Skin of body (tissue), 2 donors: ENCODE results near the gene DOCK2. TPM values are rescaled to one million over a fixed set of nuclear protein-coding genes. Genes with fewer than 3 reads are reported as not detected.

Experiments used
- DNase-seq: peaks from one replicate; lab custom pipeline; 2025; lab: John Stamatoyannopoulos, UW
- total RNA-seq: library from RNA; depleted of rRNA; stranded (reverse); fragments of >200 nt; gene quantifications from one replicate; pipeline ENCODE4 v1.2.3, GENCODE V29; 2014

DOCK2 gene
- total RNA-seq, 1 donor from 2014 or later = 20.6 TPM

- no peak for DNase-seq
These were observed 341.6 kb downstream of the DOCK2 start for GRCh38 chr5:169978714-169979113.

GRCh38 chr5:169979871-169980270 lies 342.8 kb downstream of the DOCK2 start:
- no peak for DNase-seq

- DNase-seq = peak; percentile 73
These were observed 343.5 kb downstream of the DOCK2 start, which contains the start of gene INSYN2B for GRCh38 chr5:169980418-169981053. INSYN2B (minus strand) TSS chr5:169980495; CDS start chr5:169883898, 96,597 bp downstream.

- no peak for DNase-seq
These were observed 351.1 kb downstream of the DOCK2 start for GRCh38 chr5:169988206-169988605.

DNA sequence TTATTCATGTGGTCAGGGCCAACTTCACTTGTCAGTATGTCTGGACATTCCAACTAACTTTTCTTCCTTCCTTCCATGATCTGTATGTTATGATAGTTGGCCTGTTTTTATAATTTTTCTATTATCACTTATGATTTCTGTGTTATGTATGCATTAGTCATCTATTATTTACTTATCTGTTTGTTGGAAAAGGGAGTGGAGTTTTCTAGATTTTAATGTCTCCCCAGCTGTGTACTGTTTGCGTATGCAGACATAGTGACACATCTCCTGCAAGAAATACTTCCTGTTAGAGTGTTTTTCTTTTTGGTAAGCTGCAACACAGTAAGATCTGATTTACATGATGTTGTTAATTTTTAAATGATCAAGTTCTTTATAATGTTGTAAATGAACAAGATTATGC lies 351.9 kb downstream of the DOCK2 start:
- DNase-seq = no peak

DNA sequence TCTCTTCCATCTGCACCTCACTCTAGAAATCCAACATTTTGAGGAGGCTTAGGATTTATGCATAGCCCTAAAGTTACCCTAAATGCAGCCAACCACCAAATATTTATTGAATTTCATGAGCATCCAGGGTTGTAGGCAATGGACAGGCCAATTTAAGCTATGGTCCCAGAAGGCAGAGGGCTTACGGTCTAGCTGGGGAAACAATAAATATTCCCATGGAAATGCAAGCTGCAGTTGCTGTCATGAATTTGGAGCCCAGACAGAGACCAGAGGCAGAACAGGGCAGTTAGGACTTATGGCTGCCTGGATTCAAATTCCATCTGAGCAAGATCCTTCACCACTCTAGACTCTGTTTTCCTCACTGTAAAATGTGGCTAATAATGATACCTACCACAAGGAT lies 352.3 kb downstream of the DOCK2 start:
- no peak for DNase-seq

DNA sequence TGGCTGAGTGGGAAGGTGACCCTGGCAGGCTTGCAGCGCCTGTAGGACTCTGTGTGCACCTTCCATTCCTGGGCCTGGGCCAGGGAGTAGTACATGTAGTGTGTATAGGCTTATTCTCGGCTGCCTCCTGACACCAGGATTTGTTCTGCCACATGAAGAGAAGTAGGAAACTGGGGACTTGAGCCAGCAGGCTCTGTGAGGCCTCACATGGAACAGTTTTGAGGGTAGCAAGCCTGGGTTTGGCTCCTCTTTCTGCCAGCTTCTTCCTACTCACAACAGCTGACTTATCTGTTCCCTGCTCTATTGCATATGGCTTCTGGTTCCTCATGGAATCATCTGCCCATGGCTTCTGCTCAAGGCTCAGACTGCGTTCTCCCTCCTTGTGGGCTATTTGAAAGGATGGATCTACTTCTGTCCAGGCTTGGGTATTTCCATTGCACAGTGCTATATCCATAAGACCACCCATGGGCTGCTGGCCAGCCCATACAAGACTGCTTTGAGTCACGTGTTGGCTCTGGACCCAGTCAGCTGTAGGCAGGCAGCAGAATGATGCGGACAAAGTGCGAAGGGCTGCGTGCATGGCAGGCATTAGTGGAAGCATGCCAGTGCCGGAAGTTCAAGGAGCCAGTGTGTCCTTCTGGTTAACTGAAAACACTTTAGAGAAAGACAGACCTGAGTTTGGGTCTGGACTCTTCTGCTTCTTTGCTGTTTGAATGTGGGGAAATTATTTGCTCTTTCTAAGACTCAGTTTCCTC lies 354.2 kb downstream of the DOCK2 start:
- DNase-seq = no peak

GRCh38 chr5:169992789-169993484 lies 355.9 kb downstream of the DOCK2 start:
- DNase-seq = no peak

DNA sequence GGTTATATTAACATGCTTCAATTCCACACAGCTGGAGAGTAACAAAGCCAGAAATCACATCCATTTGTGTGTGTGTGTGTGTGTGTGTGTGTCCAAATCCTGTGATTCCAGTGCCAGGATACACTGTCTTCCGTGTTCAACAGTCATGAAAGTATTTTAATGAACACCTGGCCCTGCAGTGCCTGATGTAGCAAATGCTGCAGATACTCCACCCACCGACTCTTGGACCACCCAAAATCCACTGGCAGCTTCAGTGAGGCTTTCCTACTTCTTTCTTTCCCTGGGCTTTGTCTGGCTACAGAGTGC lies 356.4 kb downstream of the DOCK2 start:
- no peak for DNase-seq

DNA sequence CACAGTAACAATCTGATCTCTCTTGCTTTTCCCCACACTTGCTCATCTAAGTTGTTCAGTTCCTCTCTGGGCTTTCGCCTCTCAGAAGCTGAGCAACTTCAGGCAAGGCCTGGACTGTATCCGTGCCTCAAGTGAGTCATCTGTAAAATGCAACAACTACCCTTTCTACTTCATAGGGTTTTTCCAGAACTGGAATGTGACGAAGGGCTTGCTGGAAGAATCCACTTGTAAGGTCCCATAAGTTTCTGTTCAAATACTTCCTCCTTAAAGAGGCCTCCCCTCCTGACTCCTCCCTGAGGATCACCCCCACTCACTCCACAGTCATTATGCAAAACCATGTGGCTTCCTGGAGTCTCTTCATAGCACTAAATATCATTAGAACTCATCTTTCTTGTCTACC lies 360.7 kb downstream of the DOCK2 start:
- no peak for DNase-seq

DNA sequence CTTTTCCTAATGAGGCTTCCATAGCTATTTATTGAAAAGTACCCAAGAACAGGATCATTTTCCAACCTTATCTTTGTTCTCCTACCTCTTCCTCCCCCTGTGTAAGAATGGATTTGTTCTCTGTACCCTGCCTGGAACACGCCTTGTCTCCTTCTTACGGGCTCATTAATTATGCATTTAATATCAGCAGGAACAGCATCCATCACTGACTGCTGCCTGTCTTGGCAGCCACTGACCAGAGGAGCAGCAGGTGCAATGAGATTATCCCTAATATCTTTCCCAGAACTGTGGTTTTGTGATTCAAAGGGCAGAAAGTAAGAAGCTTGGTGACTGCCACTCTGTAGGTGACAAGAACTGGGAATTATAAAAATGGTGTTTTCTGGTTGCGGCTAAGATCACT lies 362.5 kb downstream of the DOCK2 start:
- DNase-seq = no peak

DNA sequence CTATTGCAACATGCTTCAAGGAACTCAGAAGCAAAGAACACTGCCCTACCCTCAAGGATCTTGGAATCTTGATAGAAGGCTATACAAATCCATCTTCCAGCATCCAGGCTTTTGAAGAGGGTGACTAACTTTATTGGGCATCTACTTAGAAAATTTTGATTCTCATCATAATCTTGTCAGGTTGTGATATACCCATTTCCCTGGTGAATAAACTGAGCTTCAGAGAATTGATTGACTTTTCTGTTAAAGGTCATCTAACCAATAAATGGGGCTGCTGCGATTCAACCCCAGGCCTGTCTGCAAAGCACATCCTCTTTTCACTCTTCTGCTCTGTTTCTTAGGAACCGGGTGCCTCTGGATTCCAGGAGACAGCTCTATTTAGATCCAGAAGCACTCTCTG lies 363.1 kb downstream of the DOCK2 start:
- DNase-seq = no peak

- no peak for DNase-seq
These were observed 368.9 kb downstream of the DOCK2 start for GRCh38 chr5:170006021-170006420.

GRCh38 chr5:170008376-170008775 lies 371.3 kb downstream of the DOCK2 start:
- DNase-seq = no peak

GRCh38 chr5:170010595-170010994 lies 373.5 kb downstream of the DOCK2 start:
- DNase-seq = no peak

DNA sequence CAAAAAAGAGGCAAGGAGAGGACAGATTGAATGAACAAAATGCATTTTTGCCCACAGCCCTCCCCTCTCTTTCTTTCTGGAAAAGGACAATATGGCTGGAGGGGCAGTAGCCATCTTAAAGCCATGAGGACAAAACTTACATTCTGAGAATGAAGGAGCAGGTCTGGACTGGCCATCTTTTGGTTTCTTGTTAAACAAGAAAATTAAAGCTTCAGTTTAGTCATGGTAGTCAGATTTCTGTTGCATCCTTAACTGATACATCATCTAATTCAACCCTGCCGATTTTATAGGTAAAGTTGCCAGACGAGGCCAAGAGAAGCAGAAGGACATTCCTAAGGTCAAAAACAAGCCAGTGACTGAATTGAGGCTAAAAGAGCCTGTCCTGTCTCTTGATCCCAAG lies 374.7 kb downstream of the DOCK2 start:
- DNase-seq = no peak

DNA sequence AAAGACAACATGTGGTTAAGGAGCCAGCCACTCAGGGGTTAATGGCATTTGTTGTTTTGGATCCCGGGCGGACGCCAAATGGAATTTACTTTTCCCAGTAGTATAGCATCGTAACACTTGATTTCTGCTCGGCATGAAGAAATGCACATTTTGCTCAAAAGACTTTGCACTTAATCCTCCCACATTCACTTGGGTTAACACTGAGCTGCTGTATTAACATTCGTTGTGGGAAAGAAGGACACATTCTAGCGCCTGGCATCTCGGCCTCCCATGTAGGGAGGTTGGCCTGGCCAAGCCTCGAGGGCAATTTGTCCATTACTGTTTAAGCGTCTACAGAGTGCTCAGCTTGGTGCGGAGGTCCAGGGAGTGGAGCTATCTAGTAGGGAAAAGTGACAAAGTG lies 375.5 kb downstream of the DOCK2 start:
- no peak for DNase-seq

- DNase-seq = no peak
These were observed 383.3 kb downstream of the DOCK2 start for GRCh38 chr5:170020423-170020822.

DNA sequence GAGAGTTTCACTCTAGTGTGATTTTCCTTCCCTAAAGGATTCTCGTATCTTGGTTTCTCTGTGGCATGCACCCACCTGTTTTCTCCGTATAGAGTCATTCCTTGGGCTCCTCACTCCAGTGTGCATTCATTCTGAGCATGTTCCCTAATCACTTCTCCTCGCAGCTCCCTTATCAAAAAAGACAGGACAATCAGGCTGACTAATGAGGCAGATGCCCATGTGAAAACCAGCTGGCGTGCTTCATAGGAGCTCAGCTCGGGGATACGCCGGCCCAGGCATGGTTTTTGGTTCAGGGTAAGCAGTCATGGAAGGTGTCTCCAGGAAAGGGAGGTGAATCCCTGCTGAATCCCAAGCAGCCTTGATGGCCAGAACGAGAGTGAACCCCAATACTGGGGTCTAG lies 384.4 kb downstream of the DOCK2 start:
- DNase-seq = no peak

DNA sequence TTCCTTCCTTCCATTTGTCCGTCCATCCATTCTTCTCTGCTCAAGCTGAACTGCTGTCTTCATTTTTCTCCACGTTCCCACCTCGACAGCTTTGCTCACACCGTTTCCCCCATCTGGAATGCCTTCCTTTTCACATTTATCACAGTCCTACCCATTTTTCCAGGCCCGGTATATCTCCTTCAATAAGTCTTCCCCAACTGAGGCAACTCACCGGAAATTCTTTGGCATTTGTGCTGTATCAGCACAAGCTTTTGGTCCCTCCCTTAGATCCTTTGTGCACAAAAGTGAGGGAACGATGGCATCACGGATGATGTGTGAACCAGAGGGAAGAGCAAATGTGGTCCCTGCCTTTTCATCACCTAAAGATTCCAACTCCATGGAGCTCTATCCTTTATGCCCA lies 388.8 kb downstream of the DOCK2 start:
- no peak for DNase-seq

DNA sequence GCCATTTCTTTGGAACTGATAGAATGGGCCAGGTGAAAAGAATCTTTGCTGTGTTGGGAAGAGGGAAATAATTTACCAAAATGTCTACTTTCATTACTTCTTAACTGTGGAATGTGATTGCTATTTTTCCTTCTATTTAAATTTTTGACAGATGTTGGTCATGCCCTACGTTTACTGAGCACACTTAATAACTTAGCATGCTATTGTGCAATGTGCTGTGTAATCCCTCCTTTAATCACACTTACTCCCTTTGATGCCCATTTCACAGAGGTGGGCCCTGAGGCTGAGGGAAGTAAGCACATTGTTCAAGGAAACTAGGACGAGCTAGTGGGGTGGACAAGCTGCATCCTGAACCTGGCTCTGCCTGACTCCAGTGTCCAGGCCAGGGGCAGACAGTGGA lies 391.0 kb downstream of the DOCK2 start:
- no peak for DNase-seq

DNA sequence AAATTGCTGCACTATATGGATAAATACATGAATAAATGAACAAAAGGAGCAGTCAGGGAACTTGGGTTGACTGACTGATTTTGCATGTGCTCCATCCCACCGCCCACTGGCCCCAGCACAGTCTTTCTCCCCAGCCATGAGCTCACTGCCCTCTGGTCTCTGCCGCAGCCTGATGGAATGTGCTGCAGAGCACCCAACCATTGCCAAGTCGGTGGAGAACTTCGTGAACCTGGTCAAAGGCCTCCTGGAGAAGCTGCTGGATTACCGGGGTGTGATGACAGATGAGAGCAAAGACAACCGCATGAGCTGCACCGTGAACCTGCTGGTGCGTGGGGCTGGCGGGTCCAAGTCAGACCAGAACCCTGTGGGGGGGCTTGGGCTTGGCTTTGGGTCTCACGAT lies 397.2 kb downstream of the DOCK2 start:
- DNase-seq = no peak

DNA sequence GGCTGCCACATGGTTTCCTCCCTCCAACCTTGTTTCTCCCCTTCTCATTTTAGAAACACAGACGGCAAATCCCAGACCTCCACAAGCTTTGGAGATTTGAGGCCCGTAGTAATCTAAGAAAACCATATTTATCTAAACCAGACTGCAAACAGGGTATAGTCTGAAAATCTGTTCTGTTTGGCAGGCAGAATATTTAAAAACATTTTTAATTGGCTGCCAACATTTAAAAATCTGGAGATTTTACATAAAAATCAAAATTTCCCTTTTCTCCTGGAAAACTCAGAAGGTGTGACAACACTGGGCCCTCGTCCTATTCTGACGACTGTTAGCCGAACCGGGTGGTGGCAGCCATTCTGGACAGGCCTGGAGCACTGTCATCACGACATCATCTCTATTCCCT lies 401.2 kb downstream of the DOCK2 start:
- DNase-seq = no peak
